Thymus (tissue), 11 donors: ENCODE measurements around the gene LIMCH1. TPM values are rescaled to one million over a fixed set of nuclear protein-coding genes. Genes with fewer than 3 reads are reported as not detected.

Source experiments
- DNase-seq, 9 donors: peaks; one replicate each; pipeline ENCODE4 v3.0.0-alpha.2; 2013; ENCODE audit warnings: low spot score in 9 of 9, low read depth in 6 of 9, missing footprints in 1 of 9
- H3K27ac ChIP-seq, 2 donors: one replicate each; pipeline ENCODE4 v1.5.1; 2013; ENCODE audit warnings: control low read depth in 1 of 2, low read depth in 1 of 2, low read length in 1 of 2, mild to moderate bottlenecking in 1 of 2, moderate library complexity in 1 of 2
- H3K27me3 ChIP-seq, 2 donors: one replicate each; pipeline ENCODE4 v1.5.1; 2013; ENCODE audit warnings: low read length in 1 of 2; ENCODE audit not compliant: control insufficient read depth in 2 of 2, insufficient read depth in 1 of 2
- H3K36me3 ChIP-seq, 2 donors: one replicate each; pipeline ENCODE4 v1.5.1; 2013; ENCODE audit warnings: low read length in 1 of 2, mild to moderate bottlenecking in 1 of 2, moderate library complexity in 1 of 2; ENCODE audit not compliant: control insufficient read depth in 2 of 2, insufficient read depth in 2 of 2
- H3K4me1 ChIP-seq, 2 donors: one replicate each; pipeline ENCODE4 v1.5.1; 2013; ENCODE audit warnings: low read length in 2 of 2; ENCODE audit not compliant: control insufficient read depth in 2 of 2, insufficient read depth in 2 of 2
- H3K4me3 ChIP-seq, 2 donors: one replicate each; pipeline ENCODE4 v1.5.1; 2013; ENCODE audit warnings: low read length in 2 of 2, control low read depth in 1 of 2, mild to moderate bottlenecking in 1 of 2
- H3K9me3 ChIP-seq, 2 donors: one replicate each; pipeline ENCODE4 v1.5.1; 2013; ENCODE audit warnings: low read length in 1 of 2, mild to moderate bottlenecking in 1 of 2; ENCODE audit not compliant: control insufficient read depth in 2 of 2, insufficient read depth in 1 of 2
- WGBS: extraction: QIAGEN DNeasy Blood & Tissue Kit; methylation state at CpG from one replicate; pipeline ENCODE4 v1.1.7; 2013; 5-methylcytosine and 5-hydroxymethylcytosine counted together
- polyA plus RNA-seq: library from polyadenylated mRNA; stranded (reverse); fragments of 200-250 nt; gene quantifications from one replicate; pipeline ENCODE4 v1.2.3, GENCODE V29; 2013
- total RNA-seq: library from RNA; stranded (reverse); fragments of 120-200 nt; gene quantifications from one replicate; pipeline ENCODE4 v1.2.4, GENCODE V29; 2013
- donor health status: healthy.

Gene LIMCH1
- total and polyA plus RNA-seq, 2 donors = 5.4 to 13.8 TPM

GRCh38 chr4:41535911-41536371 is 2.0 kb upstream of the LIMCH1 start:
- Histone ChIP-seq H3K36me3 (no peaks in the 10 kb centered on the region), H3K27ac (no peak overlapping the region), H3K9me3 (no peaks in the 10 kb centered on the region), H3K4me1 (no peaks in the 10 kb centered on the region), H3K4me3 (no peak overlapping the region), H3K27me3 (no peaks in the 10 kb centered on the region)
- 36% methylated on average over 6 of the region's 6 CpGs for WGBS
- no peak for DNase-seq

GRCh38 chr4:41537292-41537890 is 566 bp upstream of the LIMCH1 start:
- Histone ChIP-seq H3K36me3 (no peaks in the 10 kb centered on the region), H3K4me1 (no peaks in the 10 kb centered on the region), H3K27me3 (no peaks in the 10 kb centered on the region), H3K27ac (no peak overlapping the region), H3K4me3 (no peak overlapping the region), H3K9me3 (no peaks in the 10 kb centered on the region)
- DNase-seq = no peak
- WGBS = 98% methylated on average over 1 of the region's 1 CpG

GRCh38 chr4:41538887-41539498 is 1.0 kb downstream of the LIMCH1 start:
- Histone ChIP-seq H3K4me3 (no peak overlapping the region), H3K4me1 (no peaks in the 10 kb centered on the region), H3K27ac (no peak overlapping the region), H3K36me3 (no peaks in the 10 kb centered on the region), H3K9me3 (no peaks in the 10 kb centered on the region), H3K27me3 (no peaks in the 10 kb centered on the region)
- 93% methylated on average over 12 of the region's 12 CpGs for WGBS
- no peak for DNase-seq

GRCh38 chr4:41539711-41540110 is 1.8 kb downstream of the LIMCH1 start:
- no peaks in the 10 kb centered on the region for H3K36me3 ChIP-seq
- no peaks in the 10 kb centered on the region for H3K27me3 ChIP-seq
- no peaks in the 10 kb centered on the region for H3K9me3 ChIP-seq
- no peak overlapping the region for H3K27ac ChIP-seq
- no peak overlapping the region for H3K4me3 ChIP-seq
- DNase-seq = no peak
- H3K4me1 ChIP-seq = no peaks in the 10 kb centered on the region

- H3K4me1 ChIP-seq = no peaks in the 10 kb centered on the region
- no peak for DNase-seq
- H3K9me3 ChIP-seq = no peaks in the 10 kb centered on the region
- WGBS = 93% methylated on average over 5 of the region's 5 CpGs
- no peaks in the 10 kb centered on the region for H3K27me3 ChIP-seq
- H3K36me3 ChIP-seq = no peaks in the 10 kb centered on the region
- H3K27ac ChIP-seq = no peak overlapping the region
- no peak overlapping the region for H3K4me3 ChIP-seq
Measured at GRCh38 chr4:41540687-41541086, 2.7 kb downstream of the LIMCH1 start.

- Histone ChIP-seq H3K9me3 (no peaks in the 10 kb centered on the region), H3K4me1 (no peaks in the 10 kb centered on the region), H3K4me3 (no peak overlapping the region), H3K27ac (peak overlapping the region in 1 of 2 donors; percentile 8), H3K36me3 (no peaks in the 10 kb centered on the region), H3K27me3 (no peaks in the 10 kb centered on the region)
- DNase-seq = no peak
- WGBS = 95% methylated on average over 7 of the region's 7 CpGs
Measured at GRCh38 chr4:41541687-41542094, 3.7 kb downstream of the LIMCH1 start.

GRCh38 chr4:41542526-41543275 is 4.7 kb downstream of the LIMCH1 start:
- Histone ChIP-seq H3K27ac (no peak overlapping the region), H3K27me3 (no peaks in the 10 kb centered on the region), H3K4me1 (no peaks in the 10 kb centered on the region), H3K36me3 (no peaks in the 10 kb centered on the region), H3K9me3 (no peaks in the 10 kb centered on the region), H3K4me3 (no peak overlapping the region)
- WGBS = 89% methylated on average over 5 of the region's 5 CpGs
- no peak for DNase-seq

GRCh38 chr4:41545238-41545637 is 7.3 kb downstream of the LIMCH1 start:
- H3K27ac ChIP-seq = no peak overlapping the region
- H3K4me3 ChIP-seq = no peak overlapping the region
- H3K4me1 ChIP-seq = no peaks in the 10 kb centered on the region
- DNase-seq = no peak
- 91% methylated on average over 6 of the region's 6 CpGs for WGBS
- H3K9me3 ChIP-seq = no peaks in the 10 kb centered on the region
- H3K27me3 ChIP-seq = no peaks in the 10 kb centered on the region
- no peaks in the 10 kb centered on the region for H3K36me3 ChIP-seq

GRCh38 chr4:41546638-41547037 is 8.7 kb downstream of the LIMCH1 start:
- H3K4me3 ChIP-seq = no peak overlapping the region
- no peaks in the 10 kb centered on the region for H3K36me3 ChIP-seq
- no peak overlapping the region for H3K27ac ChIP-seq
- WGBS = 92% methylated on average over 2 of the region's 2 CpGs
- no peaks in the 10 kb centered on the region for H3K9me3 ChIP-seq
- H3K4me1 ChIP-seq = no peaks in the 10 kb centered on the region
- H3K27me3 ChIP-seq = no peaks in the 10 kb centered on the region
- DNase-seq = no peak
